Neural progenitor cell (in vitro differentiated cells): ENCODE measurements around the gene ZMPSTE24.
"Not testable (repeated sequence)": the region's sequence is repeated elsewhere in the genome, so short reads cannot be mapped to it uniquely, and the experiment has no call there.

Source experiments
- EZH2phosphoT487 ChIP-seq: fragments of 200-600 bp; sonication (generic); IDR thresholded peaks from 2 replicates; pipeline ENCODE4 v1.6.1; 2017; ENCODE audit warnings: antibody characterized with exemption
- TF ChIP-seq, protein P1 (sequence below): fragments of 200-600 bp; sonication (generic); IDR thresholded peaks from 2 replicates; pipeline ENCODE4 v1.5.1; 2017; ENCODE audit warnings: antibody characterized with exemption, mild to moderate bottlenecking

GRCh38 chr1:40221471-40221905, 36.5 kb upstream of the ZMPSTE24 start:
- TF ChIP-seq, protein P1, sequence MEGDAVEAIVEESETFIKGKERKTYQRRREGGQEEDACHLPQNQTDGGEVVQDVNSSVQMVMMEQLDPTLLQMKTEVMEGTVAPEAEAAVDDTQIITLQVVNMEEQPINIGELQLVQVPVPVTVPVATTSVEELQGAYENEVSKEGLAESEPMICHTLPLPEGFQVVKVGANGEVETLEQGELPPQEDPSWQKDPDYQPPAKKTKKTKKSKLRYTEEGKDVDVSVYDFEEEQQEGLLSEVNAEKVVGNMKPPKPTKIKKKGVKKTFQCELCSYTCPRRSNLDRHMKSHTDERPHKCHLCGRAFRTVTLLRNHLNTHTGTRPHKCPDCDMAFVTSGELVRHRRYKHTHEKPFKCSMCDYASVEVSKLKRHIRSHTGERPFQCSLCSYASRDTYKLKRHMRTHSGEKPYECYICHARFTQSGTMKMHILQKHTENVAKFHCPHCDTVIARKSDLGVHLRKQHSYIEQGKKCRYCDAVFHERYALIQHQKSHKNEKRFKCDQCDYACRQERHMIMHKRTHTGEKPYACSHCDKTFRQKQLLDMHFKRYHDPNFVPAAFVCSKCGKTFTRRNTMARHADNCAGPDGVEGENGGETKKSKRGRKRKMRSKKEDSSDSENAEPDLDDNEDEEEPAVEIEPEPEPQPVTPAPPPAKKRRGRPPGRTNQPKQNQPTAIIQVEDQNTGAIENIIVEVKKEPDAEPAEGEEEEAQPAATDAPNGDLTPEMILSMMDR: not testable (repeated sequence)
- TF ChIP-seq EZH2phosphoT487: not testable (repeated sequence)
